ENCODE measurements around the gene KCND1.

GRCh38 chrX:48996969-48997368, 25.3 kb upstream of the KCND1 start:
- TF ChIP-seq CTCF (IDR thresholded peaks at IDR 0.05) (no peak), POLR2A (IDR thresholded peaks at IDR 0.05; ENCODE audit: low read depth) (no peak)
